Measurements from ENCODE around the gene B4GAT1.

DNA sequence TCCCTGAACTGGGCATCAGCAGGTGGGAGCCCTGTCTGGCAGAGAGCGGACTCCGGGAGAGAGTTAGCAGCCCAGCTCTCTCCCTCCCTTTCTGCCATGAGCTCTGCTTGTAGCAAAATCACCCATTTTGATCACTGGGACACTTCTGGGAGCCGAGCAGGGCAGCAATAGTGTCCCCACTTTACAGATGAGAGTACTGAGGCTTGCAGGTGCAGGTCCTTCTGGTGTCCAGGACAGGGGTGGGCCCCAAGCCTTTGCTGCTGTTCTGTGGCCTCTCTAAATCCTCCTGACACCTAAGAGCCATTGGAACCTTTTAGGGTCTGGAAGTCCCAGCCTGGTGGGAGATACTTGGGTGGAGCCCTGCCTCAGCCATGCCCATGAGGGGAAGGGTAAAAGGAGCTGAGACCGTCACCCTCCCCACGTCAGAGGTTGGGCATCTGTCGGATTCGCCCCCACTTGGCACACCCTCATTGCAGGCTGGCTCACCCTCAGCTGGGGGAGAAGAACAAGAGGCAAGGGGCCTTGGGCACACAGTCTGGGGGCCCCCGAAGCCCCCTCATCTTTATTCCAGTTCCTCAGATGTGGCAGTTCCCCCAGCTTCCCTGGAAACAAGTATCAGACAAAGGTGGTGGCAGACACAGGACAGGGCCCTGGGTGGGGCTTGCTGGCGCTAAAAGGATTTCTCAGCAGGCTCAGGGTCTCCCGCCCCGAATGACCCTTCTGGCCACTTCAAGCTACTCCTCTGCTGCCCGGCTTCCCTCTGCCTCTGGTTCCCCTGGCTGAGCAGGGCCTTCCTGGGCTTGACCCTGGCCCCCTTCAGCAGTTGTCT is 15.7 kb downstream of the B4GAT1 start:
- TF ChIP-seq, protein P1, sequence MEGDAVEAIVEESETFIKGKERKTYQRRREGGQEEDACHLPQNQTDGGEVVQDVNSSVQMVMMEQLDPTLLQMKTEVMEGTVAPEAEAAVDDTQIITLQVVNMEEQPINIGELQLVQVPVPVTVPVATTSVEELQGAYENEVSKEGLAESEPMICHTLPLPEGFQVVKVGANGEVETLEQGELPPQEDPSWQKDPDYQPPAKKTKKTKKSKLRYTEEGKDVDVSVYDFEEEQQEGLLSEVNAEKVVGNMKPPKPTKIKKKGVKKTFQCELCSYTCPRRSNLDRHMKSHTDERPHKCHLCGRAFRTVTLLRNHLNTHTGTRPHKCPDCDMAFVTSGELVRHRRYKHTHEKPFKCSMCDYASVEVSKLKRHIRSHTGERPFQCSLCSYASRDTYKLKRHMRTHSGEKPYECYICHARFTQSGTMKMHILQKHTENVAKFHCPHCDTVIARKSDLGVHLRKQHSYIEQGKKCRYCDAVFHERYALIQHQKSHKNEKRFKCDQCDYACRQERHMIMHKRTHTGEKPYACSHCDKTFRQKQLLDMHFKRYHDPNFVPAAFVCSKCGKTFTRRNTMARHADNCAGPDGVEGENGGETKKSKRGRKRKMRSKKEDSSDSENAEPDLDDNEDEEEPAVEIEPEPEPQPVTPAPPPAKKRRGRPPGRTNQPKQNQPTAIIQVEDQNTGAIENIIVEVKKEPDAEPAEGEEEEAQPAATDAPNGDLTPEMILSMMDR (IDR thresholded peaks at IDR 0.05) = no peak
- no peak for TF ChIP-seq EZH2 (IDR thresholded peaks at IDR 0.05; ENCODE audit: borderline replicate concordance, insufficient read depth, low read depth, low read length, poor library complexity, severe bottlenecking)
